ENCODE results near the gene SPRY1. TPM values are rescaled to one million over a fixed set of nuclear protein-coding genes. Genes with fewer than 3 reads are reported as not detected.

Gene SPRY1
- total RNA-seq, 2 donors from 2014 or later: 9.1 to 18.5 TPM

DNA sequence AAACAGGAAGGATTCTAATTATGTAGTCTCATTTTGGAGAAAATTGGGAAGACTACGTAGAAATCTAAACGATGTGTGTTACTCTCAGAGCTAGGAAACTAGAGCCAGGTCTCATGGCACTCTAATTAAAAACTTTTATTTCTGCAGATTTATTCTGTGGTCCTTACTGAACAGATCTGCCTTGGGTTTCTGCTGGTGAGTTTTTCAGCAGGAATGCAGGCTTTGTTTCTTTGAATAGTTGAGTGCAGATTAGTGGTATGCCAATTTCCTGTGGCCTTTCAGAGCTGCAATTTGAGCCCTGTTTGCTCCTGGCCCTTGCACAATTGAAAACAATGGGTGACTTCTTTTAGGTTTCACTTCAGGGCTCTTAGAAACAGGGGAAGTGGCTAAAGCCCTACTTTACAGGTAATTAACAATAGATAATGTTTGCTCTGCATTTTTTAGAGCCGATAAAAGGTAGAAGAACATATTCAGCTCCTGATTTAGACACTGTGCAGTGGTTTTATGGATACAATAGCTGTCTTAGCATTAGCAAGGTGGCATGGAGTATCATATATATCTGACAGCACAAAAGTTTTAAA lies 21.8 kb downstream of the SPRY1 start:
- peak; percentile 87 for DNase-seq
- H3K27me3 ChIP-seq (ENCODE audit: control insufficient read depth, insufficient read depth, low read length, poor library complexity, severe bottlenecking): no peaks in the 10 kb centered on the region
- peaks cover 7% of the 10 kb centered on the region for H3K9me3 ChIP-seq (ENCODE audit: control insufficient read depth, low read length)
- Mint-ChIP-seq H3K27me3 (ENCODE audit: insufficient read depth) (no peaks in the 10 kb centered on the region), H3K9me3 (peaks cover 4% of the 10 kb centered on the region), H3K4me1 (peaks cover 41% of the 10 kb centered on the region), H3K4me3 (peak overlapping the region; percentile 26), H3K27ac (peak overlapping the region; percentile 71), H3K36me3 (ENCODE audit: low read depth) (no peaks in the 10 kb centered on the region)
- H3K27ac ChIP-seq (ENCODE audit: low read depth, low read length): peak overlapping the region; percentile 82
- no peak for TF ChIP-seq CTCF (conservative IDR thresholded peaks at IDR 0.05)
- H3K36me3 ChIP-seq (ENCODE audit: control insufficient read depth, insufficient read depth, low read length): no peaks in the 10 kb centered on the region
- peaks cover 7% of the 10 kb centered on the region for H3K4me1 ChIP-seq (ENCODE audit: control insufficient read depth, insufficient read depth, low read length)
- WGBS, 2 experiments (ENCODE audit: insufficient coverage in 1 of 2, insufficient read length in 1 of 2): 0 to 5% methylated on average over 1 to 3 of the region's 3 CpGs
- H3K4me3 ChIP-seq (ENCODE audit: low read length): peak overlapping the region; percentile 62
- peak overlapping the region; percentile 6 for H3K9ac ChIP-seq (ENCODE audit: extremely low read depth, low read length, poor library complexity, severe bottlenecking)

DNA sequence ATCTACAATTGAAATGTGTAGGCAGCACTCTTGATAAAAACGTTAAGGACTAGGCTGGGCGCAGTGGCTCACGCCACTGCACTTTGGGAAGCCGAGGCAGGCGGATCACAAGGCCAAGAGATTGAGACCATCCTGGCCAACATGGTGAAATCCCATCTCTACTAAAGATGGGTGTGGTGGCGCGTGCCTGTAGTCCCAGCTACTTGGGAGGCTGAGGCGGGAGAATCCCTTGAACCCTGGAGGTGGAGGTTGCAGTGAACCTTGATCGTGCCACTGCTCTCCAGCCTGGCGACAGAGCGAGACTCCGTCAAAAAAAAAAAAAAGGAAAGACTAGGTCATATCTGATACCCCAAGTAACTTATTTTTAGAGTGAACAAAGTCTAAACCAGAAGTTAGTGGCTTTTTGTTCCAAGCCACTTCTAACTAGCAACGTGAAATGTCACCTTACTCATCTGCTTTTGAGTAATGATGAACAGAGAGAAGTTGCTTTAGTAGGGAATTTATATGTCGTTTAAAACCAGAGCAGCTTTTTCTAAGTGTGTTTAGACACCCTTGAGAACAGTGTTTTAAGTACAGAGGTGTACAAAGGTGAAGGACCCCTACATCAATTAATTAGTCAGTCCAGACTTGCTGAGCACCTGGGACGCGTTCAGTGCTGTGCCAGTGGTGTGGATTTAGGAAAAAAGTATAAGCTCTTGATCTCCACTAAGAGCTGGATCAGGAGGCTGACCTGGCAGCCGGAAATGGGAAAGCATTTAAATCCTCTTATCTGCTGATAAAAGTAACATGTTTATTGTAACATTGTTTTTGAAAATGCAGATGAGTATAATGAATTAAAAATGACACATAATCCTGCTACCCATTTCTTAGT lies 23.5 kb downstream of the SPRY1 start:
- no peak overlapping the region for H3K27ac Mint-ChIP-seq
- 93 to 99% methylated on average over 11 to 17 of the region's 17 CpGs for WGBS, 2 experiments (ENCODE audit: insufficient coverage in 1 of 2, insufficient read length in 1 of 2)
- peaks cover 4% of the 10 kb centered on the region for H3K9me3 Mint-ChIP-seq

More for the DNA sequence above, 23.5 kb downstream of the SPRY1 start:
- Histone ChIP-seq H3K36me3 (ENCODE audit: control insufficient read depth, insufficient read depth, low read length) (no peaks in the 10 kb centered on the region), H3K27me3 (ENCODE audit: control insufficient read depth, insufficient read depth, low read length, poor library complexity, severe bottlenecking) (no peaks in the 10 kb centered on the region), H3K27ac (ENCODE audit: low read depth, low read length) (no peak overlapping the region), H3K9me3 (ENCODE audit: control insufficient read depth, low read length) (peaks cover 7% of the 10 kb centered on the region), H3K4me1 (ENCODE audit: control insufficient read depth, insufficient read depth, low read length) (peaks cover 7% of the 10 kb centered on the region), H3K4me3 (ENCODE audit: low read length) (peak overlapping the region; percentile 21), H3K9ac (ENCODE audit: extremely low read depth, low read length, poor library complexity, severe bottlenecking) (no peak overlapping the region)
- DNase-seq: no peak
- Mint-ChIP-seq H3K27me3 (ENCODE audit: insufficient read depth) (no peaks in the 10 kb centered on the region), H3K4me3 (no peak overlapping the region), H3K36me3 (ENCODE audit: low read depth) (no peaks in the 10 kb centered on the region), H3K4me1 (peaks cover 42% of the 10 kb centered on the region)
- TF ChIP-seq CTCF (conservative IDR thresholded peaks at IDR 0.05): no peak

Measured in endodermal cell (in vitro differentiated cells).